ENCODE results near the gene DEFB114. TPM values are rescaled to one million over a fixed set of nuclear protein-coding genes. Genes with fewer than 3 reads are reported as not detected.

Gene DEFB114
- total and polyA plus RNA-seq, 2 of the 13 experiments (the other 11 are each of a cell fraction or from before 2014, with no cell fraction given), result not detected

DNA sequence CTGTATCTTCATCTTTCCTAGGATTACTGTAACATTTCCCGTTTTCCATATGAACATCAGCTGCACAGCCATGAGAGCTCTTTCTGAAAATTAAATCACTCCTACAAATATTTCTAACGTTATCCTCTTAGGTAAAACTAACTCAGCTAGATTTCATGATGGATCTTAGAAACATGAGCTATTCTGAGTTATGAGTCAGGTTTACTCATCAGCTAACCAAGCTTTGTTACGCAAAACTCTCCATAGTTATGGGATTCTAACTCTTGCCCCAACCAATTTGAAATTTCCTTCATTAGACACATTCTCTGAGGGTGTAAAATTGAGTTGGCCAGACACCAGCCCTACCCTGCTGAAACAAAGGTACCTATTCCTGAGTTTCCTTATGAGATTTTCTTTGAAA is 43.9 kb upstream of the DEFB114 start:
- no peak overlapping the region for H3K27ac ChIP-seq (ENCODE audit: extremely low read length, insufficient read depth, low read length)
- TF ChIP-seq NCOA2 (CRISPR knock-in tag; IDR thresholded peaks at IDR 0.05) (no peak), NR2C2 (CRISPR knock-in tag; IDR thresholded peaks at IDR 0.05; ENCODE audit: borderline replicate concordance) (no peak), ARHGAP35 (CRISPR knock-in tag; IDR thresholded peaks at IDR 0.05; ENCODE audit: borderline replicate concordance) (no peak), ETV5 (CRISPR knock-in tag; IDR thresholded peaks at IDR 0.05; ENCODE audit: borderline replicate concordance) (no peak), ZNF607 (CRISPR knock-in tag; IDR thresholded peaks at IDR 0.05; ENCODE audit: borderline replicate concordance) (no peak), IKZF4 (CRISPR knock-in tag; IDR thresholded peaks at IDR 0.05; ENCODE audit: borderline replicate concordance, low read depth, not compliant biosample characterization) (no peak), SRY (CRISPR knock-in tag; IDR thresholded peaks at IDR 0.05) (no peak), ZNF292 (CRISPR knock-in tag; IDR thresholded peaks at IDR 0.05; ENCODE audit: borderline replicate concordance, low read depth) (no peak), SMC3 (IDR thresholded peaks at IDR 0.05; ENCODE audit: low read length) (no peak), FOXP1 (IDR thresholded peaks at IDR 0.05) (no peak), FOXP1 (CRISPR knock-in tag; IDR thresholded peaks at IDR 0.05) (no peak)
- TF ChIP-seq, protein P1, sequence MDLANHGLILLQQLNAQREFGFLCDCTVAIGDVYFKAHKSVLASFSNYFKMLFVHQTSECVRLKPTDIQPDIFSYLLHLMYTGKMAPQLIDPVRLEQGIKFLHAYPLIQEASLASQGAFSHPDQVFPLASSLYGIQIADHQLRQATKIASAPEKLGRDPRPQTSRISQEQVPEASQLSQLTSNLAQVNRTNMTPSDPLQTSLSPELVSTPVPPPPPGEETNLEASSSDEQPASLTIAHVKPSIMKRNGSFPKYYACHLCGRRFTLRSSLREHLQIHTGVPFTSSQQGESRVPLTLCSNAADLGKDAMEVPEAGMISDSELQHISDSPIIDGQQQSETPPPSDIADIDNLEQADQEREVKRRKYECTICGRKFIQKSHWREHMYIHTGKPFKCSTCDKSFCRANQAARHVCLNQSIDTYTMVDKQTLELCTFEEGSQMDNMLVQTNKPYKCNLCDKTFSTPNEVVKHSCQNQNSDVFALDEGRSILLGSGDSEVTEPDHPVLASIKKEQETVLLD (CRISPR knock-in tag; IDR thresholded peaks at IDR 0.05; ENCODE audit: low read depth), result no peak
- TF ChIP-seq, protein P2, sequence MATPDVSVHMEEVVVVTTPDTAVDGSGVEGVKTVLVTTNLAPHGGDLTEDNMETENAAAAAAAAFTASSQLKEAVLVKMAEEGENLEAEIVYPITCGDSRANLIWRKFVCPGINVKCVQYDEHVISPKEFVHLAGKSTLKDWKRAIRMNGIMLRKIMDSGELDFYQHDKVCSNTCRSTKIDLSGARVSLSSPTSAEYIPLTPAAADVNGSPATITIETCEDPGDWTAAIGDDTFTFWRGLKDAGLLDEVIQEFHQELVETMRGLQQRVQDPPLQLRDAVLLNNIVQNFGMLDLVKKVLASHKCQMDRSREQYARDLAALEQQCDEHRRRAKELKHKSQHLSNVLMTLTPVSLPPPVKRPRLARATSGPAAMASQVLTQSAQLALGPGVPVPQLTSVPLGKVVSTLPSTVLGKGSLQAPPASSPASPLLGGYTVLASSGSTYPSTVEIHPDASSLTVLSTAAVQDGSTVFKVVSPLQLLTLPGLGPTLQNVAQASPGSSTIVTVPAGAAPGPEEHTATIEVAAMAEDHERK (CRISPR knock-in tag; IDR thresholded peaks at IDR 0.05; ENCODE audit: low read depth), result no peak
- TF ChIP-seq, protein P3, sequence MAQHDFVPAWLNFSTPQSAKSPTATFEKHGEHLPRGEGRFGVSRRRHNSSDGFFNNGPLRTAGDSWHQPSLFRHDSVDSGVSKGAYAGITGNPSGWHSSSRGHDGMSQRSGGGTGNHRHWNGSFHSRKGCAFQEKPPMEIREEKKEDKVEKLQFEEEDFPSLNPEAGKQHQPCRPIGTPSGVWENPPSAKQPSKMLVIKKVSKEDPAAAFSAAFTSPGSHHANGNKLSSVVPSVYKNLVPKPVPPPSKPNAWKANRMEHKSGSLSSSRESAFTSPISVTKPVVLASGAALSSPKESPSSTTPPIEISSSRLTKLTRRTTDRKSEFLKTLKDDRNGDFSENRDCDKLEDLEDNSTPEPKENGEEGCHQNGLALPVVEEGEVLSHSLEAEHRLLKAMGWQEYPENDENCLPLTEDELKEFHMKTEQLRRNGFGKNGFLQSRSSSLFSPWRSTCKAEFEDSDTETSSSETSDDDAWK (CRISPR knock-in tag; IDR thresholded peaks at IDR 0.05), result no peak
- TF ChIP-seq, protein P4, sequence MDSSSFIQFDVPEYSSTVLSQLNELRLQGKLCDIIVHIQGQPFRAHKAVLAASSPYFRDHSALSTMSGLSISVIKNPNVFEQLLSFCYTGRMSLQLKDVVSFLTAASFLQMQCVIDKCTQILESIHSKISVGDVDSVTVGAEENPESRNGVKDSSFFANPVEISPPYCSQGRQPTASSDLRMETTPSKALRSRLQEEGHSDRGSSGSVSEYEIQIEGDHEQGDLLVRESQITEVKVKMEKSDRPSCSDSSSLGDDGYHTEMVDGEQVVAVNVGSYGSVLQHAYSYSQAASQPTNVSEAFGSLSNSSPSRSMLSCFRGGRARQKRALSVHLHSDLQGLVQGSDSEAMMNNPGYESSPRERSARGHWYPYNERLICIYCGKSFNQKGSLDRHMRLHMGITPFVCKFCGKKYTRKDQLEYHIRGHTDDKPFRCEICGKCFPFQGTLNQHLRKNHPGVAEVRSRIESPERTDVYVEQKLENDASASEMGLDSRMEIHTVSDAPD (CRISPR knock-in tag; IDR thresholded peaks at IDR 0.05), result no peak
- no peaks in the 10 kb centered on the region for H3K9me3 ChIP-seq (ENCODE audit: low read length)
- in situ Hi-C loops (cut with HindIII; ENCODE audit: extremely low pct_ligation_motif_present, low pct_unique_long_range_greater_than_20kb), result no loop called here
- FAIRE-seq (no peak), DNase-seq (ENCODE audit: low spot score) (no peak), ATAC-seq (no peak)
- H3K9ac ChIP-seq (ENCODE audit: insufficient read depth, low read depth, low read length), result no peak overlapping the region
- 5% methylated on average over 3 of the region's 3 CpGs for WGBS (ENCODE audit: low lambda C conversion rate)
- intact Hi-C loops (cut with micrococcal nuclease; ENCODE audit: unreplicated experiment), result no loop called here
- H3K4me3 ChIP-seq (replicated peaks in 1 of 3; ENCODE audit: insufficient read depth in 1 of 3, low read depth in 2 of 3, low read length in 3 of 3), result no peak overlapping the region
- POLR2A ChIA-PET, result no interaction called here
- no peaks in the 10 kb centered on the region for H3K4me1 ChIP-seq (ENCODE audit: insufficient read depth, low read length)
- no peaks in the 10 kb centered on the region for H3K36me3 ChIP-seq (replicated peaks in 1 of 2; ENCODE audit: control insufficient read depth in 1 of 2, insufficient read depth in 2 of 2, low read length in 2 of 2)
- no TSS peak for BruUV-seq (replicated peaks)
- CTCF ChIA-PET (ENCODE audit: low intra/inter-chr PET ratio, low total read pairs), result no interaction called here
- no peak overlapping the region for H2AFZ ChIP-seq (ENCODE audit: low read length)
- H3K79me2 ChIP-seq (ENCODE audit: insufficient read depth, low read length), result no peaks in the 10 kb centered on the region
- no peaks in the 10 kb centered on the region for H4K20me1 ChIP-seq (ENCODE audit: insufficient read depth, low read length)
- H3K27me3 ChIP-seq (ENCODE audit: control insufficient read depth in 1 of 2, insufficient read depth in 2 of 2, low read length in 2 of 2), result no peaks in the 10 kb centered on the region
- no peak overlapping the region for H3K4me2 ChIP-seq (ENCODE audit: low read depth, low read length)
